Epithelial cell of proximal tubule (primary cell): ENCODE data around the gene DCBLD2. TPM values are rescaled to one million over a fixed set of nuclear protein-coding genes. Genes with fewer than 3 reads are reported as not detected.

Experiments used
- DNase-seq: peaks from one replicate; pipeline ENCODE4 v3.0.0-alpha.2; 2011; ENCODE audit warnings: low read depth
- H3K4me3 ChIP-seq: 2 replicates; pipeline ENCODE4 v1.5.1; 2011; ENCODE audit warnings: low read depth, mild to moderate bottlenecking, low read length
- total RNA-seq: library from RNA; depleted of rRNA; stranded (reverse); fragments of >200 nt; gene quantifications from 2 replicates; pipeline ENCODE4 v1.2.3, GENCODE V29; 2015
- TF ChIP-seq, protein P1 (sequence below): conservative IDR thresholded peaks from 2 replicates; pipeline ENCODE4 v1.5.1; 2012; ENCODE audit warnings: low read depth, mild to moderate bottlenecking, low read length

The DCBLD2 gene
- total RNA-seq, 1 donor from 2014 or later, result 846 TPM

DNA sequence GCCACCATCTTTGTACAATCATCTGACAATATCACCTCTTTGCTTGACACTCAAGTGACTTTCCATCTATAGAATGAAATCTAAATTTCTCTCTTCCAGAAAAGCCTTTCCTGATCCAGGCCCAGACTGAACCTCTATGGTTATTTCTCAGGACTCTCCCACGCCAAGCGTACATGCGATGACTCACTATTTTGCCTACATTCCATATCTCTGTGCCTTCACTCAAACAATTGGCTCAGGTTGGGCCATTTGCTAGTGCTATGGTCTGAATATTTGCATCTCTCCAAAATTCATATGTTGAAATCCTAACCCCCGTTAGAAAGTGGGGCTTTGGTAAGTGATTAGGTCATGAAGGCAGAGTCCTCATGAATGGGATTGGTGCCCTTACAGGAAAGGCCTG lies 94.5 kb downstream of the DCBLD2 start:
- no peak for DNase-seq
- H3K4me3 ChIP-seq, result no peak overlapping the region
- TF ChIP-seq, protein P1, sequence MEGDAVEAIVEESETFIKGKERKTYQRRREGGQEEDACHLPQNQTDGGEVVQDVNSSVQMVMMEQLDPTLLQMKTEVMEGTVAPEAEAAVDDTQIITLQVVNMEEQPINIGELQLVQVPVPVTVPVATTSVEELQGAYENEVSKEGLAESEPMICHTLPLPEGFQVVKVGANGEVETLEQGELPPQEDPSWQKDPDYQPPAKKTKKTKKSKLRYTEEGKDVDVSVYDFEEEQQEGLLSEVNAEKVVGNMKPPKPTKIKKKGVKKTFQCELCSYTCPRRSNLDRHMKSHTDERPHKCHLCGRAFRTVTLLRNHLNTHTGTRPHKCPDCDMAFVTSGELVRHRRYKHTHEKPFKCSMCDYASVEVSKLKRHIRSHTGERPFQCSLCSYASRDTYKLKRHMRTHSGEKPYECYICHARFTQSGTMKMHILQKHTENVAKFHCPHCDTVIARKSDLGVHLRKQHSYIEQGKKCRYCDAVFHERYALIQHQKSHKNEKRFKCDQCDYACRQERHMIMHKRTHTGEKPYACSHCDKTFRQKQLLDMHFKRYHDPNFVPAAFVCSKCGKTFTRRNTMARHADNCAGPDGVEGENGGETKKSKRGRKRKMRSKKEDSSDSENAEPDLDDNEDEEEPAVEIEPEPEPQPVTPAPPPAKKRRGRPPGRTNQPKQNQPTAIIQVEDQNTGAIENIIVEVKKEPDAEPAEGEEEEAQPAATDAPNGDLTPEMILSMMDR, result no peak

DNA sequence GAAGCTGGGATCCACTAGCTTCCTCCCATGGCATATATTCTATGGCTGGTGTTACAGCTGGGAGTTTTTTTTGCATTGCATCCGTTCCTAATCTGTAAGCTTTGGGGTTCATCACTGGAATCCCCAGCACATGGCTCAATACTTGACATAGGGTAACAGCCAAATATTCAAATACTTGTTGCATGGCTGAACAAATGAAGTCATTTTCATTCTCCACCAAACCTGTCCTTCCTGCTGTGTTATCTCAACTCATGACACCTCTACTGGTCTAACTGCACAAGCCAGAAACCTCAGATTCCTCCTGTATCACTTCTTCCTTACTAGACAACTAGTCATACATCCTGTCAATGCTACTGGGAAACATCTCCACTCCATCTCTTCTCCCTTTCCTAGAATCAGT lies 95.0 kb downstream of the DCBLD2 start:
- no peak for DNase-seq
- TF ChIP-seq, protein P1, result no peak
- no peak overlapping the region for H3K4me3 ChIP-seq

DNA sequence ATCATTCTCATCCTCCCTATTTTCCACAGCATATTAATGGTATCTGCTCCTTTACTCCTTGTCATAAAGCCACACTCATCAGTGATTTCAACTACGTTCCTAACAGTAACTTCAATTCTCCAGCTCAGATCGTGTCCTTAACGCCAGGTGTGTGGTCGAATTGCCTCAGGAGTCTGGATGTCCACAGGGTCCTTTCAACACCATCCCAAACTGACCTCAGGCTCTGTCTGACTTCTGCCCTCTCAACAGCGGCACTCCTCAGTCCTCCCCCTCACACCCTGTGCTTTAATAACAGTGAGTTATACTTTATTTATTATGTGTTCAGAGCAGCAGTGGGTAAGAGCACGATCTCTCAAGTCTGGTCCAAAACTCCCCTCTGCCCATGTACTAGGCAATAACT lies 95.9 kb downstream of the DCBLD2 start:
- H3K4me3 ChIP-seq, result no peak overlapping the region
- TF ChIP-seq, protein P1, result no peak
- no peak for DNase-seq

DNA sequence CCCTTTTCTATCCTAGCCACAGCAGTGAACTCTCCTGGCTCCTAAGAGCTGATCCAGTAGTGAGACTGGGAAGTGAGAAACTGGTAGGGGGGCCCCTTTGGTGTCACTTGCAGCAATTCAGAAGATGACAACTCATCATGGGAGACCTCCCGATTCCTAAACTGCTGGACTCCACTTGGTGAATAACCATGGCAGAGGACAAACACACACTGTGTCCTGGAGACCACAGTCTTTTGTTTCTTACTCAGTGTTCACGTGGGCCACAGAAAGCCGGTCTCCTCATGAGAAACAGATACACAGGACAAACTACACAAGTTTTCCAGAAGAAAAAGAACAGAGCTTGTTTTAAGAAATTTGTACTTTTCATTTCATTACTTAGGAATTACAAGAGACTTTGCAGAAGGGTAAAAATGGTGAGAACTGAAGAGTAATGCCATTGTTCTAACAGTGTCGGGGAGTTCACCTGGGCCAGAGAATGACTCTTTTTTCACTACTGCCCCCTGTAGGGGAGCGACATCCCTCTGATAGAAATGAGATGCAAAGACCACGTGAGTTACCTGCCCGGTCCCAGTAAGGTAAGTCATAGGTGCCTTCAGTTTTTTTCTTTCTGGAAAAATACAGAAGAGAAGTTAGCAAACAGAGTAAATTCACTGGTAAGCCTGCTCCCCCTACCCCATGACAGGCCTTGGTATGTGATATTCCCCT lies 100.3 kb downstream of the DCBLD2 start:
- H3K4me3 ChIP-seq, result no peak overlapping the region
- DNase-seq, result no peak
- TF ChIP-seq, protein P1, result peak; percentile 47

DNA sequence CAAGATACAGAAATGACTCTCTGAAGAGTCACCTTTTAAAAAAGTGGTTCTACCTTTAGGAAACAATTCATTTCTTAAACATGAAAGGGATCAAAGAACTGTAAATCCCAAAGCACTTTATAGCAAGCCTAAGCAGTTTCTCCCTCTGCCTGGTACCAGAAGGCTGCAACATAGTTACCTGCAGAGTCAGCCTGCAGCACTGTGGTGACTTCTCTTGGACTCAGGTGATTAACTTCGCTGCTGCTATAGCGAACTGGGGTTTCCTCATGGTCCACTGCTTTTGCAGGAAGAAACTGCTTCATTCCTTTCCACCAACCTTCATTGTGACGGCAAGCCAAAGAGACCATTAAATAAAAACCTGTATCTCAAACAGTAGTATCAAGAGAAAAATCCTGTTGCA lies 101.1 kb downstream of the DCBLD2 start:
- DNase-seq, result no peak
- TF ChIP-seq, protein P1, result no peak
- no peak overlapping the region for H3K4me3 ChIP-seq

DNA sequence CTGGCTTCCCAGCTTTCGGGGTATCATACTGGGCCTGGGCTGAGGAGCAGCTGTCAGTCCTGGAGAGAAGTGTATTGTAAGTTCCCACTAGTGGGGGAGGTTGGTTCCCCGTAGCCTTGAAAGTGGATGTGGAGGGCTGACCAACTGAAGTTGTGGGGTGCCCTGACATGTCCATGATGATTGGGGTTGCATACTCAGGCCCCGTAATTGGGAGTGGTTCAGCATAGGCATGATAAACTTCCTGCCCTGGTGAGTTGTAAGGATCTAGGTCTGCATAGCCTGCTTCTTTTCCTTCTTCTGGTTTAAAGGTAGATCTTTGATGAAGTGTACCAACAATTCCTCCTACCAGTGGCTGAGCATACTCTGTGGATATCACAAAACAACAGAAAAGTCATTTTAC lies 102.0 kb downstream of the DCBLD2 start:
- H3K4me3 ChIP-seq, result no peak overlapping the region
- TF ChIP-seq, protein P1, result no peak
- no peak for DNase-seq

DNA sequence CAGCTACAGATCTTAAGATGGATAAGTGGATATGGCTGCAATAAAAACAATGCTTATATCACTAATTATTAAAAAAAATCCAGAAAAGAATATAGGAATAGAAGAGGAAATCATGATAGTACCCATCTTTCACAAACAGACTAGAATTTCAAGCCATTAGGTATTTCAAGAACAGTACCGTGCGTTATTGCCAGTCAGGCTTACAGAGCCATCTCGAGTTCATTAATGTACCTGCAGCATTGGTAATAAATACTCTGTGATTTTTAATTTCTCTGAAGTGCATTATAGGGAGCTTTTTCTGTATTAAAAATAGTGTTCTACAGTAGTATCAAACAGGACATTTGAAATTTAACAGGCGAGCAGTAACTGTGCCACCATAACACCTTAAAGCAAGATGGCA lies 102.7 kb downstream of the DCBLD2 start:
- no peak overlapping the region for H3K4me3 ChIP-seq
- TF ChIP-seq, protein P1, result no peak
- no peak for DNase-seq
